H1 (cell line): ENCODE results near the gene ZNF785. TPM values are rescaled to one million over a fixed set of nuclear protein-coding genes. Genes with fewer than 3 reads are reported as not detected.

ENCODE experiments used
- FOSL1 ChIP-seq: IDR thresholded peaks from 2 replicates; pipeline ENCODE4 v1.6.1; 2011; ENCODE audit warnings: mild to moderate bottlenecking, low read depth, low read length, moderate library complexity; ENCODE audit not compliant: insufficient read depth
- MAFK ChIP-seq: IDR thresholded peaks from 2 replicates; pipeline ENCODE4 v1.6.1; 2012; ENCODE audit warnings: low read depth, mild to moderate bottlenecking, improper control_type of control experiment, low read length
- POLR2AphosphoS5 ChIP-seq: IDR thresholded peaks from 2 replicates; pipeline ENCODE4 v1.6.1; 2011; ENCODE audit warnings: low read depth, low read length
- RNF2 ChIP-seq: fragments of 200-900, 300-1000 bp; sonication (generic); IDR thresholded peaks from 2 replicates; pipeline ENCODE4 v1.7.1; 2016; ENCODE audit warnings: borderline replicate concordance, low read depth, mild to moderate bottlenecking, antibody characterized with exemption, low read length; ENCODE audit not compliant: poor library complexity, severe bottlenecking; ENCODE audit errors: missing control alignments
- SRF ChIP-seq: IDR thresholded peaks from 2 replicates; pipeline ENCODE4 v1.6.1; 2011; ENCODE audit warnings: mild to moderate bottlenecking, low read depth, low read length, moderate library complexity
- polyA plus RNA-seq, 7 experiments: library from polyadenylated mRNA; depleted of rRNA in 3 of 7; stranded (reverse) in 5 of 7; unstranded in 2 of 7; fragments of >200 nt in 5 of 7; fragments of 200-250 nt in 2 of 7; gene quantifications; 1 replicate in 5 of 7; 2 replicates in 1 of 7; 4 replicates in 1 of 7; pipeline versions ENCODE4 v1.2.1 to v1.2.3, GENCODE V29; 2011 to 2013; ENCODE audit warnings: missing spikeins in 2 of 7, mixed read lengths in 2 of 7
- total RNA-seq: library from RNA; stranded (reverse); fragmentation: NEBNext Ultra II Directional; extraction: Animal tissue kit (Norgen Biotek cat#: 25700); gene quantifications from 2 replicates; pipeline ENCODE4 v1.2.1, GENCODE V29; 2021
- TF ChIP-seq, protein P1 (sequence below): IDR thresholded peaks from 2 replicates; pipeline ENCODE4 v1.6.1; 2012; ENCODE audit warnings: inconsistent platforms

The ZNF785 gene
- total and polyA plus RNA-seq, 2 of the 8 experiments (the other 6 are each of a cell fraction or from before 2014, with no cell fraction given), result 8.6 to 12.9 TPM

DNA sequence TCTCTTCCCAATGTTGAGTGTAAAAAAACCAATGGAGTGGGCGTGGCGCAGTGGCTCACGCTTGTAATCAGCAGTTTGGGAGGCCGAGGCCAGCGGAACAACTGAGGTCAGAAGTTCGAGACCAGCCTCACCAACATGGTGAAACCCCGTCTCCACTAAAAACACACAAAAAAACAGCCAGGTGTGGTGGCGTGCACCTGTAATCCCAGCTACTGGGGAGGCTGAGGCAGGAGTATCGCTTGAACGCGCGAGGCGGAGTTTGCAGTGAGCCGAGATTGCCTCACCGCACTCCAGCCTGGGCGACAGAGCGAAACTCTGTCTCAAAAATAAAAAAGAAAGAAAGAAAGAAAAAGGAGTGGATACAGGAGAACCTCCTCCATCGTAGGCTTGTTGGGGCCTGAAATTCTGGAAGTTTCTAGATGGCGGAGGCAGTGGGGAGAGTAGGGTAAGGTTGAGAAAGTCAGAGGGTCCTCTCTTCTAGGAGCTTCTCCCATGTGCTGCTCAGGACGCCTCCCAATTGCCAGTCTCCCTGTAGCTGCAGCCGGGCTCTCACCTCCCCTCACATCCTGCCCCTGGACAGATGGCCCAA lies 26.6 kb downstream of the ZNF785 start (continued):
- TF ChIP-seq SRF, result no peak
- no peak for TF ChIP-seq FOSL1
- TF ChIP-seq, protein P1, sequence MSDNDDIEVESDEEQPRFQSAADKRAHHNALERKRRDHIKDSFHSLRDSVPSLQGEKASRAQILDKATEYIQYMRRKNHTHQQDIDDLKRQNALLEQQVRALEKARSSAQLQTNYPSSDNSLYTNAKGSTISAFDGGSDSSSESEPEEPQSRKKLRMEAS, result no peak
- TF ChIP-seq RNF2, result no peak
- no peak for TF ChIP-seq MAFK
- no peak for TF ChIP-seq POLR2AphosphoS5
- TF ChIP-seq, all 59 proteins: peak for 0
